GM19324 (cell line): ENCODE measurements around the gene CFAP45.
A peak's percentile ranks its signal among the peaks of the same experiment; 100 is the strongest.

Experiments
- ATAC-seq: cut with Tn5 transposase; IDR thresholded peaks from one replicate; pipeline ENCODE4 v1.9.1; 2021; ENCODE audit warnings: mild to moderate bottlenecking, moderate library complexity; ENCODE audit not compliant: unreplicated experiment, low FRiP score

The CFAP45 gene

DNA sequence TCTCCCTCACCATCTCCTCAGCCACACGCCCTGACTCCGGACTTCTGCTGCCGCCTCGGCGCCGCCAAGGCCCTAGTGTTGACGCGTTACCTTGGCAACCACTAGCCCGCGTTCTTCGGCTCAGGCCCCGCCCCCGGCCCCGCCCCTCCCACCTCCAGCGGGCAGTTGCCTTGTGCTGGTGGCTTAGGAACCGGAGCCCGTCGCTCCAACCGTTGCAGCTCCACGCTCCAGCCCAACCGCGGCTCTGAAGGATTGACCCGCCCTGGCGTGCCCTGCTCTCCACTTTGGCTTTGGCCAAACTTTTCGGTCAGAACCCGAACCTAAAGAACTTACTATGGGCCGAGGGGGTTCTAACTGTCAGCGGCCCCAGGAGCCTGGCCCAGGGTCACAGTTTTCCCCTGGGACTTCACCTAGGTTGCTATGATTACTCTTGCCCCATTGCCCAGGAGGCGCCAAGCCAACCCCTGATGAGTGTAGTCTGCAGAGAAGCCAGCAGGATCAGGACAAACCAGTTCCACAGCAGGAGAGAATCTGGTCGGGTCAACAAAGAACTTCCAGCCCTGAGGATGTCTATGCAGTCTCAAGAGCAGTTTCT lies at the start of gene CFAP45:
Gene CFAP45, minus strand, starts transcription at position 80 of the 595 bp plus-strand sequence. Its CDS starts 67 bp downstream, at position 13.
- ATAC-seq, result no peak

DNA sequence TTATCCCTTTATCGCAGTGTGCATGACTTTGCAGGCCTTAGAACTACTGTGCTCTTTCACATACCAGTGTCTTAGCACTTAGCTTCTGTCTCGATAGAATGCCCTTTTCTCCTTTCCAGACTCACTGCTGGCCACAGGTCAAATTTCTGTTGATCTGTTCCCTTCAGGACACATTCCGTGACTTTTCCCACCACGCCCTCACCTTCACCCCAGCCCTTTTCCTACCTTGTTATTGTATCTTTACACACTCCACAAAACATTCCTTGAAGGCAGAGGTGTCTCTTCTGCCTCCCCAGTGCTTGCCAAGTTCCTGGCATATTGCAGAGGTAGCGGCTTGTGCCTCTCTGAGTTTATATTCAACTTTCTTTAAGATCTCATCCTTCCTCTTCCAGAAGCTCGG lies 49.2 kb upstream of the CFAP45 start:
- ATAC-seq, result no peak

DNA sequence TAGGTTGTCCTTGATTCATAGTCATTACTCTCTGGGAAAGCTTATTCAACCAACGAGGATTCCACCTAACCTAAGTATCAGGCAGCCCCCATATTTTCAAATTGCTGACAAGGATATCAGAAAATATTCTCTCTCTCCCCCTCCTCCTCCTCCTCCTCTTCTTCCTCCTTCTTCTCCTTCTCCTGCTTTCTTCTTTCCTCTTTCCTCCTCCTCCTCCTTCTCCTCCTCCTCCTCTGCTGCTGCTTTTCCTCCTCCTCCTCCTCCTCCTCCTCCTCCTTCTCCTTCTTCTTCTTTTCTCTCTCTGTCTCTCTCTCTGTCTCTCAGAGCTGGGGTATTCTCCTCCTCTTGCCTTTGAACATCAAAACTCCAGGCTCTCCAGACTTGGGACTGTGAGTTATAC lies 48.0 kb upstream of the CFAP45 start:
- ATAC-seq, result no peak

GRCh38 chr1:159946242-159947187 lies 46.5 kb upstream of the CFAP45 start:
- no peak for ATAC-seq

GRCh38 chr1:159945483-159946241 lies 45.7 kb upstream of the CFAP45 start, which contains the start of gene IGSF9:
IGSF9 (minus strand) TSS chr1:159945613; CDS start chr1:159943454, 2,159 bp downstream.
- peak; percentile 47 for ATAC-seq

DNA sequence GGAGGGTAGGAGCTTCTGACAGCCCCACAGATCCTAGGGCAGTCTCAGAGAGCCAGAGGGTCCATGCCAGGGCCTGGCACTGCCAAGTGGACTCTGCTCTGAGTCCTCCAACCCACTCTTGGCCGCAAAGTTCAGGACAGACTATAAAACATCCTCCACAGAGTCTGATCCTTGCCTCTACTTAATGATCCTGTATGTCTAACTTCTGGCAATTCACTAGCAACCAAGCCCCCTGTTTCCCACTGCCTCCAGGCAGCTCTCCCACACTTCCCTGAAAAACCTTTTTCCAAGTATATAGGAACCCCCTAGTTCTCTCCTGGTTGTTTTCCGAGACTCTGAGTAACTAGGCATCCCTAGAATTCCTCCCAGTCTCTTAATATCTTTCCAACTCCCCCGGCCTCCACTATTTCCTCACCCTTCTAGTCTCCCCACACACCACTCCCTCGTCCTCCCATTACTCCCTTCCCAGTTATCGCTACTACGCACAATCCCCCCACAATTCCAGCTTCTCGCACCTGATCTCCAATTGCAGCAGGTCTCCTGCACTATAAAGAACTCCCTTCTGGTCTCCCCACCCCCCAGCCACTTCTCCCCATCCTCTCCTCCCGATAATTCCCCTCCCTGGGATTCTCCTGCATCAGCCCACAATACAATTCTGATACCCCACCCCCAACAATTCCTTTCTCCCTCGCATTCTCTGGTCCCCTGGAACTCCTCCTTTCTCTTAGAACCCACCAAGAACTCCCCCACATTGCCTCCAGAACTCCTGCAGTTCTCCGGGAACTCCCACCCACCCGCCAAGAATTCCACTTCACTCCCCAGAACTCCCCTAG lies 44.9 kb upstream of the CFAP45 start:
- ATAC-seq, result no peak

DNA sequence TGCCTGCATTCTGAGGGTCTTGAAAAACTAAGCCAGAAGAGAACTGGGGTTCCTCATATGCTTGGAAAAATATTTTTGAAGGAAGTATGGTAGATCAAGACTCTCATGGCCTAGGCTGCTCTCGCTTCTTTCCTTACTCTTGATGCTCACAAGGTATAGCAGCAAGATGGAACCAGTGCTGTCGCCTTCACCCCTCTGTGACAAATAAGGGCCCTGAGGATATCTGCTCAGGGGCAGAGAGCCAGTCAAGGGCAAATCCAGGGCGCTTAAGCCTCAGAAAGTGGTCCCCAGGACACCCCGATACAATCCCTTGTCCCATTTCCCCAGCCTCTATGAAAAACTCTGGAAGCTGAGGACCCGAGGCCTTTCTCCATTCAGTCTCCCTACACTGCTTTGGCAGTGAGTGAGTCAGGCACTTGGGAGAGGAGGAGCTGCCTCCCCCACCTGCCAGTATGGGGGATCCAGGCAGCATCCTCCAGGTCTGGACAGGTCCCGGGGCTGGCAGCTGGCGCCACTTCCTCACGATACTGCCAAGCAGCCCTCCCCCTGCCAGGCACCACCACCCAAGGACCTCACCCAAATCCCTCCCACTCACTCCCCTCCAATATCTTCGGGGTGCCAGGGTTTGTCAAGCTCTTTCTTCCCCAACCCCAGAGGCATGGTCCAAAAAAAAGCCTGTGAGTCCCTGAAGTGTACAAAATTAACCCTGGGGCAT lies 44.1 kb upstream of the CFAP45 start:
- no peak for ATAC-seq

DNA sequence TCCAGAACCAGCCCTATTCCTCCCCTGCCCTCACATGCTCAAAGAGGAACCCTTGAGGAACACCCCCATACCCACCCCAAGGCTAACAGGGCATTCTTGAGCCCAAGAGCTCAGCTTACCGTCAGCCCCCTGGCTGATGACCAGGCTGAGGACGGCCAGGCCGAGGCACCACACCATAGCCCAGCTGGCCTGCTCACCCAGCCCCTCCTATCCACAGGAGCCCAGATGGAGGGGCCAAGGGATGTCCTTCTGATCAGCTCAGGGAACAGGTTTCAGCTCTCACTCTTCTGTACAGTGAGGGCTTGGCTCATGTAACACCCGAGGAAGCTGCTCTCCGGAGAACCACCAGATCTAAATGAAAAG lies 43.3 kb upstream of the CFAP45 start:
- no peak for ATAC-seq

- ATAC-seq, result no peak
Observed at GRCh38 chr1:159942632-159943277, 42.8 kb upstream of the CFAP45 start.

DNA sequence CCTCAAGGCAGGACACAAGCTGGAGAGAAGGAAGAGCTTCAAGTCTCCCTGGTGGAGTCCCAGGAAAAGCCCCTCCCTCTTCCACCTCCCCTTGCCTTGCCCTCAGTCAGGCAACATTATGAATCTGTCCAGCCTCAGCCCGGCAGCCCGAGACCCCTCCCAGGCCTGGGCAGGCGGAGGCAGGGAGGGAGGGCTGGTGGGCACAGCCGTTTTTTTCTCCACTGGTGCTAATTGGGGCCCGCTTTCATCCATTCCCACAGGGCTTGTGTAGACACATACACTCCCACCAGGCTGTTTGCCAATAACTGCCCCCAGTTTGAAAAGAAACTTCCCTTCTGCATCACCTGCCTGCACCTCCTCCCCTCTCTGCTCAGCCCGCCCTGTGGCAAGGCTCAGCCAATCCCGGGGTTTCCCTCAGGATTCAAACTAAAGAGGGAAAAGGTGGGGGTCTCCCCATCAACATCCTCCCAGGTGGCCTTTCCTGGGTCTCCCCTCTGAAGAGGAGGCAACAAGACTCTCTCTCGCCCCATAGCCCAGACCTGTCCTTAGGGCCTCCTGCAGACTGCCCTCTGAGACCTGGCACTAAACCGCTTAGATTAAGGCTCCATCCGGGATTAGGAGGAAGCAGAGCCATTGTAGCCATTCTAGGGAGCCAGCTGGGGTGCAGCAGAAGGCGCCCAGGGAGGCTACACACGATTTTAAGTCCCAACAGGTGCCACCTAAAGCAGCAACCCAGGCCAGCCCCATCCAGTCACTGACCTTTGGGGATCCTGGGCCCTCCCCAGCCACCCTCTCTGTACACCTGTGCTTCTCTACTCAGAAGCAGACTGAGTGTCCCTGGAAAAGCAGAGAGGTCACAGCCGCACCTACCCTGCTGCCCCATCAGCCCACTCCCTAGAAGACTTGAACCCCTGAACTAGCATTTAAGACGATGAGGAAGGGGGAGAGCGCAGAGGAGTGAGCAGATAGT lies 41.9 kb upstream of the CFAP45 start:
- no peak for ATAC-seq

- ATAC-seq, result no peak
Observed at GRCh38 chr1:159941141-159941540, 41.2 kb upstream of the CFAP45 start.

- ATAC-seq, result no peak
Observed at GRCh38 chr1:159940006-159940620, 40.1 kb upstream of the CFAP45 start.

DNA sequence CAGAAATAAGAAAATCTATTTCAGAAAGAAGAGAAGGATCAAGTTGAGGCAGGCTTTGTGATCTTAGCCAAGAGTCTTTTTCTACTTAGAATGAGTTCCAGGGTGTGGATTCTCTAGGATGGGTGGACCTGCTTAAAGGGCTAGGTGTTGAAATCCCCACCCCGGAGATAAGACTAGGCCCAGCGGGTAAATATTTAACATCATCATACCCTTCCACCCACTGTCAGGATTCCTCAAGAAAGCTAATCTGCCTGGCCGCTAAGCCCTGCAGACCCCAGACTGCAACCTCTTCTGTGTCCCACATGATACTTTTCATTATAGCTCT lies 39.7 kb upstream of the CFAP45 start:
- ATAC-seq, result no peak

GRCh38 chr1:159938905-159939677 lies 39.1 kb upstream of the CFAP45 start:
- ATAC-seq, result no peak

- ATAC-seq, result no peak
Observed at GRCh38 chr1:159938211-159938852, 38.4 kb upstream of the CFAP45 start.

DNA sequence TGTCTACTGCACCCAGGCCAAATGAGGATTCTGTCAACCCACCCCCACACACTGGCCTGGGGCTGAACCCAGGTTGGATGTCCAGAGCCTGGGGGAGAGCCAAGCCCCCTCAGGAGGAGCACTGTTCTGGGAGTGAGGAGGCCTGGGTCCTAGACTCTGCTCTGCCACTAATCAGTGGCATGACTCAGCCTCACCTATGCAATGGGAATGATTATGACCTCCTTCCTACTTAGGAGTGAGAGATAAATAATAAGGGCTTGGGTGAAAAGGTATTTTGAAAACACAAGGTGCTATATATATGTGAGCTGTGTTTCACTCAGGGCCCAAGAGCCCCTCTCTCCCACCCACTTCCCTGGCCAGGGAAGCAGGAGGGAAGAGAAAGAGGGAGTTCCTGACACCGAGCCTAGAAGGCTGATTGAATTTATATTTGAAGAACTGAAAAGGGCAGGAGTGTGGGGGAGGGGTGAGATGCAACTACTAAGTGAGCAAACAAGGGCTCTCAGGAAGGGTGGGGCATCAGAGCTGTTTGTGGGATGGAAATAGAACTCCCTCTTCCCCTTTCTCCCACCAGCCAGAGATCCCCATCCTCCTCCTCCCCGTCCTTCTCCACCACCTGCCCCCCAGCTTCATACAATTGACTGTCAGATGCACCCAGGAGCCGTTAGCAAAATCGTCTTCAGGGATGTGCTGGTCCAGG lies 37.2 kb upstream of the CFAP45 start:
- no peak for ATAC-seq
